HPDE6-E6E7 (cell line): Measurements from ENCODE around the gene ZNF263.

Experiments
- DNase-seq: peaks from one replicate; pipeline ENCODE4 v3.0.0; 2011; ENCODE audit warnings: missing footprints; ENCODE audit errors: extremely low spot score

ZNF263 gene

DNA sequence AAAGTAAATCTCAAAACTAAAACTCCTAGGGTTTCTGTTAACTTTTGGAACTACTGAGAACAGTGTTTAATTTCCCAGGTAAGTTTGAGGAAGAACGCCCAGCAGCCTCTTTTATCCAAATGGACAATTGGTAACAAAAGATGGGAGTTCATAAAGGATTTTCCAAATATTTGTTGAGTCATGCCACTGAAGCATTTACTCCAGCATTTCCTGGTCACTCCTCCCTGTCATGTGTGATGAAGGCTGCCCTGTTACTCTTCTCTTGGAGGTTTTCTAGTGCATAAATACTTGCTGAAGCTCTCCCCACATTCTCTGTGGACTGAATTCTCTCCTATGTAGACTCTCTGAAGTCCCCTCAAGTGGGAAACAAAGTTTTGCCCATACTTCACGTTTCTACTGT is 38.5 kb downstream of the ZNF263 start:
- no peak for DNase-seq

DNA sequence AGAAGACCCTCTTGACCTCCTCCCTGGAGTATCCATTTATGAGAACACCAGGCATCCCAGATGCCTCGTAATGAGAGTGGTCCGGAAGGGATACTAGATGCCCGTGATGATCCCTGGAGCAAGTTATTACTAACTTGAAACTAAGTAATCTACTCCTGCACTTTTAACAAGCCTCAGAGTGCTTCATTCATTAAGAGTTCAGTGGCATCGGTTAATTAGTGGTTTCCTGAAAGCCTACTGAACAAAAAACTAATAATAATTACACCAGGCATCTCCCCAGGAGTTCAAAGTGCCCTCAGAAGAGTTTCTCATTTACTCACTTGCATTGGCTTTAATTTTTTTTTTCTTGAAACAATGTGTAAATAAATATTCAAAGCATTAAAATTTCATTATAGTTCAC is 44.2 kb downstream of the ZNF263 start:
- DNase-seq, result no peak

DNA sequence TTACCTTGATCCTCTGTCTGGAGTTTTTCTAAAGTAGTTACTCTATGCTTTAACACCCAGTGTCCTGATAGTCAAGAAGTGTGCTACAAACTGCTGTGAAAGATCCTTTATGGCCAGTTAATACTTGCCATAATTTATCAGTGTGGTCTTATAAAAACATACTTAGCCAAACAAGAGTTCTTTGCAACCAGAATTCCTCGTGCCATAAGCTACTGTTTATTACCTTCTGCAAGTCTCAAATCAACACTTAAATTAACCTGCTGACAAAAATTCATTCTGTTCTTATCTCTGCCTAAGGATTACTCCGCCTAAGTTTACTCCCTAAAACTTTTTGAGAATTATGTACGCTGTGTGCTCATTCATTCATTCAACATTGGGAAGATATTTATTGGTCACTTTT is 44.8 kb downstream of the ZNF263 start:
- DNase-seq, result no peak

DNA sequence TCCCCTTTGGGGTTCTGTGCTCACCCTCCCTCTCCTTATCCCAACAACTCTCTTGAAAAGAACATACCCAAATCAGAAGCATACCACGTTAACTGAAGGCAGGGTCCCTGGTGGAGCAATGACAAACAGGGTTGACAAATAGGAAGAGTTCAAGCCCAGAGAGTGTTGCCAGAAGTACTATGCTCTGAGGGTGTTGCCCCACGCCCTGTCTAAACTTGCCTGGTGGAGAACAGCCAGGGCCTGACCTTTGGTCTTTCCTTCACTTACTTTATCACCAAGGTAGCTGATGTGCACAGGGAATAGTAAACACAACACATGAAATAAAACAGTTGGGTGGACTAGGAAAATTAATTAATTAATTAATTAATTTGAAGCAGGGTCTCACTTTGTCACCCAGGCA is 45.4 kb downstream of the ZNF263 start:
- DNase-seq, result peak; percentile 11
